Naive thymus-derived CD4-positive, alpha-beta T cell (primary cell): ENCODE measurements around the gene EPS8L1. TPM values are rescaled to one million over a fixed set of nuclear protein-coding genes. Genes with fewer than 3 reads are reported as not detected.

Experiments used
- ATAC-seq: fragments of 150-1000 bp; cut with Tn5 transposase; 2 replicates; pipeline ENCODE4 v1.10.0; 2021; ENCODE audit warnings: mild to moderate bottlenecking, moderate library complexity
- CTCF ChIA-PET: fragments of 350-600 bp; sonication (Branson Sonifier 250); formaldehyde crosslinking; loops from one replicate; lab custom pipeline; 2021; ENCODE audit warnings: antibody characterized with exemption; lab: Charles Lee
- POLR2A ChIA-PET: fragments of 350-600 bp; sonication (Branson Sonifier 250); formaldehyde crosslinking; loops from one replicate; lab custom pipeline; 2021; ENCODE audit warnings: antibody characterized with exemption, inconsistent platforms; lab: Charles Lee
- DNase-seq, 9 donors: peaks; one replicate each; pipeline versions ENCODE4 v3.0.0 to v3.0.0-alpha.2; 2020 to 2022; ENCODE audit warnings: mixed read lengths in 1 of 9
- H3K27ac ChIP-seq: one replicate; pipeline ENCODE4 v1.7.0; 2013; ENCODE audit warnings: mild to moderate bottlenecking, low read depth, low read length, moderate library complexity
- H3K27me3 ChIP-seq, 2 donors: one replicate each; pipeline ENCODE4 v1.7.0; 2013; ENCODE audit warnings: low read length in 2 of 2, mild to moderate bottlenecking in 2 of 2, moderate library complexity in 2 of 2; ENCODE audit not compliant: control insufficient read depth in 2 of 2, insufficient read depth in 2 of 2
- H3K36me3 ChIP-seq, 3 experiments: 1 replicate in 2 of 3; 2 replicates in 1 of 3; pipeline ENCODE4 v1.7.0; 2013; ENCODE audit warnings: low read length in 3 of 3, mild to moderate bottlenecking in 3 of 3, moderate library complexity in 1 of 3; ENCODE audit not compliant: insufficient read depth in 3 of 3, control insufficient read depth in 2 of 3
- H3K4me1 ChIP-seq, 2 donors: one replicate each; pipeline ENCODE4 v1.7.0; 2013; ENCODE audit warnings: low read length in 2 of 2, mild to moderate bottlenecking in 2 of 2, moderate library complexity in 1 of 2; ENCODE audit not compliant: control insufficient read depth in 2 of 2, insufficient read depth in 2 of 2
- H3K4me3 ChIP-seq: 2 replicates; pipeline ENCODE4 v1.7.0; 2013; ENCODE audit warnings: mild to moderate bottlenecking, low read length
- H3K9me3 ChIP-seq, 3 experiments: 1 replicate in 2 of 3; 2 replicates in 1 of 3; pipeline ENCODE4 v1.7.0; 2013; ENCODE audit warnings: low read length in 3 of 3; ENCODE audit not compliant: control insufficient read depth in 2 of 3
- H3K27ac Mint-ChIP-seq, 9 donors: one replicate each; pipeline ENCODE4 v1.8.0; 2020 to 2022; ENCODE audit warnings: mixed read lengths in 9 of 9, mild to moderate bottlenecking in 8 of 9, moderate library complexity in 5 of 9, inconsistent platforms in 2 of 9
- H3K27me3 Mint-ChIP-seq, 5 donors: one replicate each; pipeline ENCODE4 v1.8.0; 2021 to 2022; ENCODE audit warnings: mixed read lengths in 5 of 5, mild to moderate bottlenecking in 1 of 5
- H3K36me3 Mint-ChIP-seq, 5 donors: one replicate each; pipeline ENCODE4 v1.8.0; 2020 to 2022; ENCODE audit warnings: mixed read lengths in 5 of 5, mild to moderate bottlenecking in 3 of 5, inconsistent platforms in 1 of 5
- H3K4me1 Mint-ChIP-seq, 7 donors: one replicate each; pipeline ENCODE4 v1.8.0; 2020 to 2022; ENCODE audit warnings: mixed read lengths in 7 of 7, mild to moderate bottlenecking in 3 of 7, inconsistent platforms in 1 of 7
- H3K4me3 Mint-ChIP-seq, 10 donors: one replicate each; pipeline ENCODE4 v1.8.0; 2020 to 2022; ENCODE audit warnings: mild to moderate bottlenecking in 10 of 10, mixed read lengths in 10 of 10, moderate library complexity in 6 of 10, inconsistent platforms in 2 of 10
- H3K9me3 Mint-ChIP-seq, 11 donors: one replicate each; pipeline ENCODE4 v1.8.0; 2020 to 2022; ENCODE audit warnings: mixed read lengths in 11 of 11, mild to moderate bottlenecking in 4 of 11, inconsistent platforms in 1 of 11, moderate library complexity in 1 of 11
- intact Hi-C, 2 donors: fragments of 100-400 bp; cut with micrococcal nuclease; formaldehyde crosslinking; loops; one replicate each; pipeline ENCODE4 v1.15.1; 2023
- polyA plus RNA-seq, 2 donors: library from polyadenylated mRNA; unstranded; fragments of 300-500 nt; fragmentation: Illumina TruSeq; gene quantifications; one replicate each; pipeline ENCODE4 v1.2.3, GENCODE V29; 2021
- total RNA-seq, 6 experiments: library from RNA in 5 of 6; stranded (reverse) in 5 of 6; gene quantifications; 1 replicate in 5 of 6; 2 replicates in 1 of 6; pipeline ENCODE4 v1.2.3 and lab custom pipeline; 2021 to 2026

Gene EPS8L1
- total and polyA plus RNA-seq, 7 experiments from 2014 or later: 0.09 to 6.8 (median 2.0) TPM; not detected in 1

GRCh38 chr19:55094456-55095259, 19.0 kb downstream of the EPS8L1 start:
- intact Hi-C loops: no loop called here
- H3K36me3 ChIP-seq: peaks cover 0 to 58% (median 6%) of the 10 kb centered on the region in 3 experiments
- no peak overlapping the region for H3K4me3 Mint-ChIP-seq
- no peaks in the 10 kb centered on the region for H3K4me1 ChIP-seq
- peaks cover 0 to 4% (median 3%) of the 10 kb centered on the region in 7 donors for H3K4me1 Mint-ChIP-seq
- H3K27ac Mint-ChIP-seq: no peak overlapping the region
- ATAC-seq: no peak
- no peak overlapping the region for H3K27ac ChIP-seq
- peaks cover under 1 to 9% (median 4%) of the 10 kb centered on the region in 5 donors for H3K36me3 Mint-ChIP-seq
- no peaks in the 10 kb centered on the region for H3K9me3 ChIP-seq
- no peak overlapping the region for H3K4me3 ChIP-seq
- DNase-seq: no peak
- no peaks in the 10 kb centered on the region for H3K27me3 ChIP-seq
- ChIA-PET CTCF (no interaction called here), POLR2A (interaction anchor here (0.7 kb wide), 1 partner anchor 549 kb away, joined by 3 read pairs; the partner anchor contains the start of gene ZNF581)
- H3K9me3 Mint-ChIP-seq: no peaks in the 10 kb centered on the region
- H3K27me3 Mint-ChIP-seq: peaks cover 0 to 4% (median 3%) of the 10 kb centered on the region in 5 donors

GRCh38 chr19:55095260-55096060, 19.8 kb downstream of the EPS8L1 start:
- no peak overlapping the region for H3K4me3 ChIP-seq
- peaks cover 0 to 3% (median 0%) of the 10 kb centered on the region in 7 donors for H3K4me1 Mint-ChIP-seq
- no peaks in the 10 kb centered on the region for H3K27me3 ChIP-seq
- H3K27ac ChIP-seq: no peak overlapping the region
- ChIA-PET POLR2A (interaction anchor here (0.7 kb wide), 1 partner anchor 548 kb away, joined by 3 read pairs; the partner anchor contains the start of gene ZNF581), CTCF (no interaction called here)
- no peak overlapping the region for H3K27ac Mint-ChIP-seq
- H3K27me3 Mint-ChIP-seq: no peaks in the 10 kb centered on the region
- H3K36me3 Mint-ChIP-seq: peaks cover 0 to 14% (median 1%) of the 10 kb centered on the region in 5 donors
- DNase-seq (no peak), ATAC-seq (no peak)
- intact Hi-C loops: no loop called here
- peaks cover 0 to 66% (median 6%) of the 10 kb centered on the region in 3 experiments for H3K36me3 ChIP-seq
- no peaks in the 10 kb centered on the region for H3K4me1 ChIP-seq
- no peak overlapping the region for H3K4me3 Mint-ChIP-seq
- H3K9me3 Mint-ChIP-seq: no peaks in the 10 kb centered on the region
- H3K9me3 ChIP-seq: no peaks in the 10 kb centered on the region

DNA sequence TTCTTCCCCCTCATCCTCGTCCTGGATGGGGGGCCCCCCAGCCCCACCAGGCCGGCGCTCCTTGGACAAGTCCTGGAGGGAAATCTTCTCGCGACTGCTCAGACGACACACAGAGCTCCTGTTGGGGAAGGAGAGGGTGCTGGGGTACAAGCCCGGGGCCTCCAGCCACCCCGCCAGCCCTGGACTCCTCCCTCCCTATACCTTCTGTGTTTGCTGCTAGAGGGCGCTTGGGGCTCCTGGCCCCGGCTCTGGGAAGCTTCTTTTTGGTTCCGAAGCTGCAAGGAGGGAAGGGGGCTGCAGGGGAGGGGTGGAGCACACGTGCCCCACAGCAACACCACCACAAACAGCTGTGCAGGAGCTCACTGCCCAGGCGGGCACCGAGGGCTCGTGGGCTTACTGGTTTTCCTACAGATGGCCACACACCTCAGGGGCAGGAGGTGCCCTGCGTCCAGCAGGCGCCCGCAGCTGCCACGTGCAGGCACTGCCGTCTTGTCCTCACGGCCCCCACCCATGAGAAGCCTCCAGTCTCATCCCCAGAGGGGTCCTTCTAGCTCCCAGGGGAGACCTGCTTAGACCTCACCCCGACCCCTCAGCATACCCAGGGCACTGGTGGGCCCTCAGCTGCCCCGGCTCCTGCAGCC, 20.5 kb downstream of the EPS8L1 start:
- Histone ChIP-seq H3K4me1 (no peaks in the 10 kb centered on the region), H3K9me3 (no peaks in the 10 kb centered on the region), H3K27me3 (no peaks in the 10 kb centered on the region), H3K27ac (no peak overlapping the region), H3K36me3 (peaks cover 0 to 60% (median 6%) of the 10 kb centered on the region in 3 experiments), H3K4me3 (no peak overlapping the region)
- ChIA-PET POLR2A (no interaction called here), CTCF (interaction anchor here (0.5 kb wide), 1 partner anchor 240 kb away, joined by 4 read pairs; no protein-coding TSS in a partner anchor)
- DNase-seq: no peak
- Mint-ChIP-seq H3K4me3 (no peak overlapping the region), H3K9me3 (no peaks in the 10 kb centered on the region), H3K27ac (no peak overlapping the region), H3K4me1 (peaks cover 0 to 3% (median 0%) of the 10 kb centered on the region in 7 donors), H3K27me3 (no peaks in the 10 kb centered on the region), H3K36me3 (peaks cover 0 to 10% (median 1%) of the 10 kb centered on the region in 5 donors)
- ATAC-seq: no peak
- intact Hi-C loops: no loop called here

DNA sequence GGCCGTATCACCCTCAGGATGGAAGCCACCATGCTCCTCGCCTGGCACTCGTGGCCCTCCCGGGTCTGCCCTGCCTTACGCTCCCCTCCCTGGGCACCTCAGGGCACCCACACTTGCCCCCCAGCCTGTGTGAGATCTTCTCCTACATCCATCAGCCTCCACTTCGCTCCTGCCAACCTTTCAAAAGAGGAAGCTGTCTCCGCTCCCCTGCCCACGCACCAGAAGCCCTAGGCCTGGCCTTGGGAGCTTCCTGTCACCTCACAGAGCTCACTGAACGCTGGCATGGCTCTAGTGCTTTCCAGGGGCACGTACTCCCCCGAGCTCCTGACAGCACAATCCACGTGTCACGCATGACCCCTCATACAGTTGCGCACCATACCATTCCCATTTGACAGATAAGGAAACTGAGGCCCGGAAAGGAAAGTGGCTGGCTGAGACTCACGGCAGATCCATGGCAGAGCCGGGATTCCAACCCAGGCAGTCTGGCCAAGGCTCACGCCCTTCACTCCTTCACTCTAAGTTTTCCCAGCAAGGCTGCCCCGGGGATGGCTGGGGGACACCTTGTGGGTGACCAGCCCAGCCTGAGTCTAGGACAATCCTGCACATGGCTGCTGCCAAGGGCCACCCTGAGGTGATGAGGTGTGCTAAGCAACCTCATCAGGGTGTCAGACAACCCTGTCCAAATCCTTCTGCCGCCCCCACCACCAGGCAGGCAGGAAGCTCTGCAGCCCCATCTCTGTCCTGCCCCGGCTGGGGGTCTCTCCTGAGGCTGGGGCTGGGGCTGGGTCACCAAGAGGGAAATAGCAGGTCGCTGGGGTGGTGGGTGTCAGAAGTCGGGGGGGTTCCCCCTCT, 22.4 kb downstream of the EPS8L1 start:
- intact Hi-C loops: no loop called here
- no peaks in the 10 kb centered on the region for H3K27me3 Mint-ChIP-seq
- Histone ChIP-seq H3K4me1 (no peaks in the 10 kb centered on the region), H3K4me3 (no peak overlapping the region), H3K9me3 (no peaks in the 10 kb centered on the region), H3K27me3 (no peaks in the 10 kb centered on the region), H3K27ac (no peak overlapping the region), H3K36me3 (peaks cover 0 to 62% (median 10%) of the 10 kb centered on the region in 3 experiments)
- CTCF ChIA-PET: interaction anchor here (1.1 kb wide), 1 partner anchor 9 kb away, joined by 4 read pairs; no protein-coding TSS in a partner anchor
- no peak for DNase-seq
- H3K9me3 Mint-ChIP-seq: peaks cover 0 to 3% (median 0%) of the 10 kb centered on the region in 11 donors
- peaks cover under 1 to 29% (median 14%) of the 10 kb centered on the region in 5 donors for H3K36me3 Mint-ChIP-seq
- peaks cover 0 to 3% (median 0%) of the 10 kb centered on the region in 7 donors for H3K4me1 Mint-ChIP-seq
- ATAC-seq: no peak
- no peak overlapping the region for H3K27ac Mint-ChIP-seq
- POLR2A ChIA-PET: no interaction called here
- H3K4me3 Mint-ChIP-seq: no peak overlapping the region

DNA sequence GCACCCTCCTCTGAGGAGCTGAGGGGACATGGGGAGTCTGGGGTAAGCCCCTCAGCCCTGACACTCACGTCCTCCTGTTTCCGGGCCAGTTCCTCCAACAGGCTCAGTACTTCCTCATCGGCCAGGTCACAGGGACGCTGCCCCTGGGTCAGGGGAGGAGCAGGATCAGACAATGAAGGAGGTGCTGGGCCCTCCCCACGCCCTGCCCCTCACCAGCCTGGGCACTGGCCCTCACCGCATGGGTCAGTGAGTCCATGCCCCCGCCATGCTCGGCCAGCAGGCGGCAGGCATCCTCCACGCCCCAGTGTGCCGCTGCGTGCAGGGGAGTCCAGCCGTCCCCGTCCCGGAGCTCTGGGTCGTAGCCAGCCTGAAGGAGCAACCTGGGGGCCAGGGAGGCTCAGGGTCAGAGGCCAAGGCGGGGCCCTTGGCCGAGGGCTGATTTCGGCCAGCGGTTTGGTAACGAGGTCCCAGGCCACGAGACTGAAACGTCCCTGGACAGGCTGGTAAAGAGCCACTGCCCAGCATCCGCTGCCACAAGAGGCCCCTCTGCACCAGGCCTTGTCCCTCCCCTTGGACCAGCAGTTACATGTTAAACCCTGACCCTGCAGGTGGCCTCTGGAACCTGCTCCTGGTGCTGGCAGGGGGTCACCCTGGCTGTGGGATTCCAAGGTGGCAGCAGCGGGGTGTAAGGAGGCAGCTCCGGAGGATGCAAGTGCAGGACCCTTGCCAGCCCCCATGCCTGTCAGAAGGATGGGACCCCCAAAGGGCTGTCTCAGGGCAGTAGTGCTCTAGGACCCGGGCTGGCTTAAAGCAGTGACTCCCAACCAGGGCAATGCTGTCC, 23.3 kb downstream of the EPS8L1 start:
- no peaks in the 10 kb centered on the region for H3K27me3 ChIP-seq
- intact Hi-C loops: no loop called here
- H3K36me3 ChIP-seq: peaks cover 0 to 67% (median 10%) of the 10 kb centered on the region in 3 experiments
- no peak for DNase-seq
- peak; percentile 38 for ATAC-seq
- no peaks in the 10 kb centered on the region for H3K27me3 Mint-ChIP-seq
- H3K4me1 ChIP-seq: no peaks in the 10 kb centered on the region
- H3K36me3 Mint-ChIP-seq: peaks cover 3 to 35% (median 15%) of the 10 kb centered on the region in 5 donors
- CTCF ChIA-PET: interaction anchor here (1.1 kb wide), 1 partner anchor 10 kb away, joined by 4 read pairs; no protein-coding TSS in a partner anchor
- no peak overlapping the region for H3K4me3 Mint-ChIP-seq
- H3K4me1 Mint-ChIP-seq: peaks cover 0 to 3% (median 0%) of the 10 kb centered on the region in 7 donors
- POLR2A ChIA-PET: no interaction called here
- peaks cover 0 to 3% (median 0%) of the 10 kb centered on the region in 11 donors for H3K9me3 Mint-ChIP-seq
- no peak overlapping the region for H3K27ac ChIP-seq
- H3K27ac Mint-ChIP-seq: no peak overlapping the region
- no peak overlapping the region for H3K4me3 ChIP-seq
- H3K9me3 ChIP-seq: no peaks in the 10 kb centered on the region
